ENCODE measurements around the gene NHERF2. TPM values are rescaled to one million over a fixed set of nuclear protein-coding genes. Genes with fewer than 3 reads are reported as not detected.

The NHERF2 gene
- total RNA-seq, 3 donors from 2014 or later = 54.5 to 65.4 (median 60.0) TPM

GRCh38 chr16:1979271-1980029 is 47.3 kb upstream of the NHERF2 start:
- ATAC-seq (peak; percentile 66), DNase-seq (peak; percentile 93 to 95 (median 93))
- no peak for TF ChIP-seq CTCF (IDR thresholded peaks at IDR 0.05)
- Histone ChIP-seq H3K36me3 (ENCODE audit: low read depth) (no peaks in the 10 kb centered on the region), H3K9me3 (no peaks in the 10 kb centered on the region), H3K4me1 (ENCODE audit: low read depth) (peaks cover 38% of the 10 kb centered on the region), H3K4me3 (no peak overlapping the region)
- intact Hi-C loops (cut with DNase I, micrococcal nuclease) = no loop called here

GRCh38 chr16:1980030-1980769 is 46.5 kb upstream of the NHERF2 start:
- TF ChIP-seq CTCF (IDR thresholded peaks at IDR 0.05) = no peak
- H3K9me3 ChIP-seq = no peaks in the 10 kb centered on the region
- DNase-seq = peak in 2 of 3 donors; percentile 55 to 74
- peaks cover 45% of the 10 kb centered on the region for H3K4me1 ChIP-seq (ENCODE audit: low read depth)
- no peak overlapping the region for H3K4me3 ChIP-seq
- intact Hi-C loops (cut with DNase I, micrococcal nuclease) = no loop called here
- ATAC-seq = peak; percentile 0
- no peaks in the 10 kb centered on the region for H3K36me3 ChIP-seq (ENCODE audit: low read depth)

DNA sequence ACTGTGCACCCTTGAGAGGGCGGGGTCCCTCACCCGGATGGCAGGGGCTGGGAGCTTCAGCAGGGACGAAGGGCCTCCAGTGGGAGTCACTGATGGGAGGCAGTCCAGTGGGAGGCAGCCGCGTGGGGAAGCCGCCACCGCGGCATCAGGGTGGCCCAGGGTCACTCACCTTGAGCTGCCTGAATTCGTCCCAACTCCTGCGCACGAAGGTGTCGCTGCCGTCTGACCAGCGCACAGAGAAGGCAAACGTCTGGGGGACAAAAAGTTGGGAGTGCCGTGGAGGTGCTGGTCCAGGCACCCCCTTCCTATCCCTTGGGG is 46.0 kb upstream of the NHERF2 start:
- no peak for DNase-seq
- no peak for TF ChIP-seq CTCF (IDR thresholded peaks at IDR 0.05)
- Histone ChIP-seq H3K4me1 (ENCODE audit: low read depth) (peaks cover 50% of the 10 kb centered on the region), H3K36me3 (ENCODE audit: low read depth) (no peaks in the 10 kb centered on the region), H3K4me3 (no peak overlapping the region), H3K9me3 (no peaks in the 10 kb centered on the region)
- no peak for ATAC-seq
- intact Hi-C loops (cut with DNase I, micrococcal nuclease) = no loop called here

GRCh38 chr16:1981398-1981836 is 45.3 kb upstream of the NHERF2 start, which contains the start of gene NOXO1:
Gene NOXO1, minus strand, starts transcription at chr16:1981469. Its CDS starts 290 bp downstream, at chr16:1981179.
- DNase-seq = peak; percentile 79 to 84 (median 81)
- no peak for TF ChIP-seq CTCF (IDR thresholded peaks at IDR 0.05)
- Histone ChIP-seq H3K4me1 (ENCODE audit: low read depth) (peaks cover 56% of the 10 kb centered on the region), H3K9me3 (no peaks in the 10 kb centered on the region), H3K4me3 (no peak within 1 kb of the TSS), H3K36me3 (ENCODE audit: low read depth) (no peaks in the 10 kb centered on the region)
- peak; percentile 41 for ATAC-seq
- intact Hi-C loops (cut with DNase I, micrococcal nuclease) = no loop called here

DNA sequence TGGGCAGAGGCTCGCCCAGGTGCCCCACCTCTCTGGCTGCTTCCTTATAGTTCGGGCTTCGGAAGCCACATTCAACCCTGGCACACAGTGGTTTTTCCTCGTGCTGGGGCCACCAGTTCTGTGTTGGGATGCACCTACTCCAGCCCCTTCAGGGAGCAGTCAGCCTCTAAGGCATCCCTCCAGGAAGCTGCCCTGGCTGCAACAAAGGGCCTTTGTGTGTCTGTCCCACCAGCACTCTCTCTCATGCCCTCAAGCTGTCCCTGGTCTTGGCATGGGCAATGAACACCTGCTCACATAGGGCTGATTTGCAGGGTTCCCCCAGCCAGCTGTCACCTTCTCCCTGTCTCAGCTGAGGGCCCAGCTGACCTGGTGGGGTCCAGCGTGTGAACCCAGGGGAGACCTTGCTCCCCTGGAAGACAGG is 44.7 kb upstream of the NHERF2 start:
- no peaks in the 10 kb centered on the region for H3K9me3 ChIP-seq
- DNase-seq = peak; percentile 82 to 83 (median 82)
- no peaks in the 10 kb centered on the region for H3K36me3 ChIP-seq (ENCODE audit: low read depth)
- intact Hi-C loops (cut with DNase I, micrococcal nuclease) = no loop called here
- peaks cover 56% of the 10 kb centered on the region for H3K4me1 ChIP-seq (ENCODE audit: low read depth)
- ATAC-seq = peak; percentile 38
- TF ChIP-seq CTCF (IDR thresholded peaks at IDR 0.05) = no peak
- H3K4me3 ChIP-seq = no peak overlapping the region
